ENCODE data around the gene SETBP1.

SETBP1 gene

DNA sequence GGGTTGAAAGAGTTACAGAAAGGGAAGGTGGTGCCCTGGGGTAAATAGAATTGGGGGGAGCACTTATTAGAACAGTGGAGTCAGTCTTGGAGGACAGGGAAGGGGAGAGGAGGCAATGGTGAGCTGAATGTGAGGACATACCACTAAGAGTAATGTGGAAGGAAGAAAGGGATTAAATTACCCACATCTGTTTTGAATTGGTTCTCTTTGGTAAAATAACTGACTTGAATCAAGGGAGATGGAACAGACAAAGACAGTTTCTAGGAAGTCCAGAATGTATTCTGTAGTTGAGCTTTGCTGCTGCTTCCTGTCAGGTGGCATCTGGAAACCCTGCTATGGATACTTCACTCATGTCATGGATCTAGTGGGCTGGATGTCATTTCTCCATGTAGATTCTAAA lies 6.7 kb downstream of the SETBP1 start:
- Histone ChIP-seq H3K9me3 (no peaks in the 10 kb centered on the region), H3K4me1 (no peaks in the 10 kb centered on the region), H3K27me3 (no peaks in the 10 kb centered on the region), H3K4me3 (ENCODE audit: low read depth, low read length) (no peak overlapping the region), H3K36me3 (no peaks in the 10 kb centered on the region)
- no peak for DNase-seq
- TF ChIP-seq, protein P1, sequence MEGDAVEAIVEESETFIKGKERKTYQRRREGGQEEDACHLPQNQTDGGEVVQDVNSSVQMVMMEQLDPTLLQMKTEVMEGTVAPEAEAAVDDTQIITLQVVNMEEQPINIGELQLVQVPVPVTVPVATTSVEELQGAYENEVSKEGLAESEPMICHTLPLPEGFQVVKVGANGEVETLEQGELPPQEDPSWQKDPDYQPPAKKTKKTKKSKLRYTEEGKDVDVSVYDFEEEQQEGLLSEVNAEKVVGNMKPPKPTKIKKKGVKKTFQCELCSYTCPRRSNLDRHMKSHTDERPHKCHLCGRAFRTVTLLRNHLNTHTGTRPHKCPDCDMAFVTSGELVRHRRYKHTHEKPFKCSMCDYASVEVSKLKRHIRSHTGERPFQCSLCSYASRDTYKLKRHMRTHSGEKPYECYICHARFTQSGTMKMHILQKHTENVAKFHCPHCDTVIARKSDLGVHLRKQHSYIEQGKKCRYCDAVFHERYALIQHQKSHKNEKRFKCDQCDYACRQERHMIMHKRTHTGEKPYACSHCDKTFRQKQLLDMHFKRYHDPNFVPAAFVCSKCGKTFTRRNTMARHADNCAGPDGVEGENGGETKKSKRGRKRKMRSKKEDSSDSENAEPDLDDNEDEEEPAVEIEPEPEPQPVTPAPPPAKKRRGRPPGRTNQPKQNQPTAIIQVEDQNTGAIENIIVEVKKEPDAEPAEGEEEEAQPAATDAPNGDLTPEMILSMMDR (IDR thresholded peaks at IDR 0.05; ENCODE audit: low read depth, low read length), result no peak

GRCh38 chr18:44689736-44690135 lies 9.0 kb downstream of the SETBP1 start:
- TF ChIP-seq, protein P1 (IDR thresholded peaks at IDR 0.05; ENCODE audit: low read depth, low read length), result no peak
- Histone ChIP-seq H3K36me3 (no peaks in the 10 kb centered on the region), H3K27me3 (no peaks in the 10 kb centered on the region), H3K4me3 (ENCODE audit: low read depth, low read length) (no peak overlapping the region), H3K9me3 (no peaks in the 10 kb centered on the region), H3K4me1 (no peaks in the 10 kb centered on the region)
- DNase-seq, result no peak

DNA sequence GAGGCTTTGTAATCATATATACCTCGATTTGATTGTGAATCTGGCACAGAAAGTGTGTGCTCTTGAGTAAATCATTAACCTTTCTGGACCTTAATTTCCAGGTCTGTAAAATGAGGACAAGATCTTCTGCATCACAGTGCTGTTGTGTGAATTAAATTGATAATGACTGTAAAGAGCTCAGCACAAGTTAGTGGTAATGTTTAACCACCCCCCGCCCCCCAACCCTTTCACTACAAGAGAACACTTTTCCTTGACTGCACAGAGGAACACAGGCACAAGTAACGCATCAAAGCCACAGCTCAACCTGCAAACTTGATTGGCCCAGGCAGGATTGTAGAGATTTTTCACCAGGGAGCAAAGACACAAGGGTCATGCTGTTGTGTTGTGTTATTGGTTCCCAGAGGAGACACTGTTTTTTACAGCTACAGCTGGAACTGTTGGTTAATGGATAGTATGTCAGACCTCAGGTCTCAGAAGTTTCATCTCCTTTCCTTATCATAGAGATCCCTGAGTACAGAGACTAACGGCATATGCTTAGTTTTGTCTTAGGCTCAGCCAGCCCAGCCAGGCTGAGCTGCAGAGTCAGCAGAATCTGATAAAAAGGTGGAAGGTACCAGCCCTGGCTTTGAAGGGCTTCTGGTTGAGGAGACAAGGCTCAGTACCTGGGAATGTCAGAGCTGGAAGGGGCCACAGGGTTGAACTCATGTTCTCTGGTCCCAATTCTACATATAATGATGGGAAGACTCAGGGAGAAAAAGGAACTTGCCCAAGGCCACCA lies 10.6 kb downstream of the SETBP1 start:
- Histone ChIP-seq H3K4me3 (ENCODE audit: low read depth, low read length) (no peak overlapping the region), H3K4me1 (no peaks in the 10 kb centered on the region), H3K36me3 (no peaks in the 10 kb centered on the region), H3K9me3 (no peaks in the 10 kb centered on the region), H3K27me3 (no peaks in the 10 kb centered on the region)
- DNase-seq, result no peak
- TF ChIP-seq, protein P1 (IDR thresholded peaks at IDR 0.05; ENCODE audit: low read depth, low read length), result no peak

DNA sequence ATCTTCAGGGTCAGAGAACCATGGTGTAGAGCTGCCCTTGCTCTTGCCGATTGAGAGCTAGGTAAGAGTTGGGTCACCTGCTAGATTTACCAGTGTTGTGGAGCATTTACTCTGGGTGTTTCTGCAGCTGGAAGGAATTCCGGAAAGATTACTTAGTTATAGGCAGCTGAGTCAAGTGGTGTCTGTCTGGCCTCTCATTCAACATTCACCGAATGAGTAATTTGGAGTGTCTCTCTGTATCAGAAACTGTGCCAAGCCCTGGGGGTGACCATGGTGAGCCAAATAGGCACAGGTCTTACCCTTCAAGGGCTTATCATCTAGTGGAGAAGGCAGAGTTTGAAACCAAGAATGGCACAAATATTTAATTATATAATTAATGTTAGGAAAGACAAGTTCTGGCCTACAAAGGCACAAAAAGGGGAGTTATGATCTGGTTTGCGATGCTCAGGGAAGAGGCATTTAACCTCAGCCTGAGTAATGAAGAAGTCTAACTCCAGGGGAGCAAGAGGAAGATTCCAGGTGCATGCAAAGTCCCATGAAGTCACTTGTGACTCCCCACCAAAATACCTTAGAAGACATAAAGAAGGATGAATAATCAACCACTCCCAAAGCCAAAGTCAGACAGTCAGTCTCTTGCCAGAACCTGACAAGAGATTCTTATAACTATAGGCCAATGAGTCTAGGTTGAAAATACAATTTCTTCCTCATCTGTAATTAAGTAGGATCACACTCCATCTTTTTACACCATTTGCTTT lies 12.5 kb downstream of the SETBP1 start:
- H3K4me3 ChIP-seq (ENCODE audit: low read depth, low read length), result no peak overlapping the region
- TF ChIP-seq, protein P1 (IDR thresholded peaks at IDR 0.05; ENCODE audit: low read depth, low read length), result no peak
- no peaks in the 10 kb centered on the region for H3K9me3 ChIP-seq
- no peaks in the 10 kb centered on the region for H3K36me3 ChIP-seq
- no peak for DNase-seq
- no peaks in the 10 kb centered on the region for H3K27me3 ChIP-seq
- H3K4me1 ChIP-seq, result no peaks in the 10 kb centered on the region

- Histone ChIP-seq H3K9me3 (no peaks in the 10 kb centered on the region), H3K4me1 (no peaks in the 10 kb centered on the region), H3K36me3 (no peaks in the 10 kb centered on the region), H3K4me3 (ENCODE audit: low read depth, low read length) (no peak overlapping the region), H3K27me3 (no peaks in the 10 kb centered on the region)
- TF ChIP-seq, protein P1 (IDR thresholded peaks at IDR 0.05; ENCODE audit: low read depth, low read length), result no peak
- DNase-seq, result no peak
Measured at GRCh38 chr18:44695503-44695902, 14.8 kb downstream of the SETBP1 start.

DNA sequence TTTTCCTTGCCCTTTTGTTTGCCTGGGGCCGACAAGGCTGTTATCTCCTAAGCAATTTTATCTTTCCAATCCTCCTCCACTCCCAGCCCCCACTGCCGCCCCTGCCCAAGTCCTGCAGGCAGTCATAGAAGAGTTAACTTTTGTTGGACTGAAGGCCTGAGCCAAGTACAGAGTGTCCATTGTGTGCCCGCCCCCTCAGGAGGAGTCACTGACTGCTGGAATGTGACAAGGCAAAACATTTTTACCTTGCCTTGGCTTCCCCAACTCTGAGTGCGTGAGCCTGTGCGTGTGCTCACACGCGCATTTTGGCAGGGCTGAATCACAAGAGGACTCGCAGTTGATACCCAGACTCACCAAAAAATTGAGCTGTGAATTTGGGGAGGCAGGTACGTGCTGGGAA lies 16.2 kb downstream of the SETBP1 start:
- H3K36me3 ChIP-seq, result no peaks in the 10 kb centered on the region
- TF ChIP-seq, protein P1 (IDR thresholded peaks at IDR 0.05; ENCODE audit: low read depth, low read length), result no peak
- H3K9me3 ChIP-seq, result no peaks in the 10 kb centered on the region
- no peak for DNase-seq
- no peak overlapping the region for H3K4me3 ChIP-seq (ENCODE audit: low read depth, low read length)
- H3K4me1 ChIP-seq, result no peaks in the 10 kb centered on the region
- no peaks in the 10 kb centered on the region for H3K27me3 ChIP-seq
